HL-60/S4 treated with phorbol 12-myristate 13-acetate at 8.2 ng/mL for 4 days and 3 days (cell line): ENCODE measurements around the gene KCTD5.
"Not testable (repeated sequence)": the region's sequence is repeated elsewhere in the genome, so short reads cannot be mapped to it uniquely, and the experiment has no call there.

Source experiments
- in situ Hi-C: fragments of 300-500 bp; cut with MboI; formaldehyde crosslinking; loops from 2 replicates; pipeline ENCODE4 v1.15.0; 2022; ENCODE audit warnings: low sequenced_read_pairs

KCTD5 gene

GRCh38 chr16:2696601-2697250, 14.4 kb downstream of the KCTD5 start:
- in situ Hi-C loops, result not testable (repeated sequence)

DNA sequence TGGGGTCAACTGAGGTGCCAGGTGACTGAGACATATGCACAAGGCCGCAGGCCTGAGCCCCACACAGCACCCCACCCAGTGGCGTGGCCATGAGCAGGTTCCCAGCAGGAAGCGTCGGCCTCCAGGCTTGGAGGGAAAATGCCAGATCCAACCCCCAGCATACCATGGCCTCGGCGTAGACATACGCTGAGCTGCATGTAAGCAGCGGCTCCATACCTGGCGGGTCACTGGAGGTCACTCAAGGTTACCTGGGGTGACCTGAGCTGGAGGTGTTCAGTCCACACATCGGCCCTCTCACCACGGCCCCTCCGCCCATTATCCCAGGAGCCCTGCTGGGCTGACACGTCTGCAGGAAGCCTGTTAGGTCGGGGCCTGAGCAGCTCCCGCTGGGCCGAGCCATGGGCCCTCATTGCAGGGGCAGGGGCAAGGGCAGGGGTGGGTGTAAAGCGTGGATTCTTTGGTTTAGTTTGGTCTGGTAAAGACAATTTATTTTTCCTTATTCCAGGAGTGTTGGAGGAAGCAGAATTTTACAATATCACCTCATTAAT, 15.2 kb downstream of the KCTD5 start:
- in situ Hi-C loops, result no loop called here

DNA sequence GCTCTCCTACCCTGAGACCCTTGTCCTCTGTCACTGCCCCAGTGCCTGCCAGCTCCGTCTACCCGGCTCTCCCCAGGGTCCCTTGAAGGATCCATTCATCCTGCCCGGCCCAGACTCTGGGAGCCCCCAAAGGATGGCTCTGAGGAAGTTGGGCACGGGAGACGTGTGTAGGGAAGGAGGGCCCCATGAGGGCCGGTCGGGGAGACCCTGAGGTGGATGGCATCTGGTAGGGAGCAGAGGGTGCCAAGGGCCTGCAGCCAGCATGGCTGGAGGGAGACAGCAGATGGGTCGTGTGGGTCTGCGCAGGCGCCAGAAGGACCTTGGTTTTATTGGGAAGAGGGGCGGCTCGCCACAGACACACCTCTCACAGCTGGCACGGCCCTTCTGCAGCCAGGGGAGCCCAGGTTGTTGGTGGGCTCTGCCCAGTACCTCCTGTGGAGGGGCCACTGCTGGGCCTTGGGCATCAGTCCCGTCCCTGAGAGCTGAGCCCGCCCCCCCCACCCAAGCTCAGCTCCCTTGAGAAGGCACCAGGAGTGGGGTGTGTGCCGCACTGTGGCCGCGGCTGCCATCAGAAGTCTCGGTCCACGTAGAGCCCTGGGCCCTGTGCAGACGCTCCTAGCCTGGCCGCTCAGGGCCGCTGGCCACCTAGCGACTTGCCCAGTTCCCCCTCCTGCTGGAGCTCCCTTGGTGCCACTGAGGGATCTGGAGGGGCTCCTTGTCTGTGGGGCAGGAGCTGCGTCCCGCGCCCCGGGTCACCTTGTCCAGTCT, 16.0 kb downstream of the KCTD5 start:
- in situ Hi-C loops, result no loop called here

- in situ Hi-C loops, result no loop called here
Measured at GRCh38 chr16:2698965-2699750, 16.8 kb downstream of the KCTD5 start.

- in situ Hi-C loops, result no loop called here
Measured at GRCh38 chr16:2699791-2700600, 17.7 kb downstream of the KCTD5 start.

GRCh38 chr16:2700786-2701185, 18.5 kb downstream of the KCTD5 start:
- in situ Hi-C loops, result no loop called here

GRCh38 chr16:2701272-2701671, 18.9 kb downstream of the KCTD5 start:
- in situ Hi-C loops, result no loop called here

- in situ Hi-C loops, result no loop called here
Measured at GRCh38 chr16:2701713-2702437, 19.6 kb downstream of the KCTD5 start.

GRCh38 chr16:2702438-2702825, 20.1 kb downstream of the KCTD5 start:
- in situ Hi-C loops, result no loop called here

DNA sequence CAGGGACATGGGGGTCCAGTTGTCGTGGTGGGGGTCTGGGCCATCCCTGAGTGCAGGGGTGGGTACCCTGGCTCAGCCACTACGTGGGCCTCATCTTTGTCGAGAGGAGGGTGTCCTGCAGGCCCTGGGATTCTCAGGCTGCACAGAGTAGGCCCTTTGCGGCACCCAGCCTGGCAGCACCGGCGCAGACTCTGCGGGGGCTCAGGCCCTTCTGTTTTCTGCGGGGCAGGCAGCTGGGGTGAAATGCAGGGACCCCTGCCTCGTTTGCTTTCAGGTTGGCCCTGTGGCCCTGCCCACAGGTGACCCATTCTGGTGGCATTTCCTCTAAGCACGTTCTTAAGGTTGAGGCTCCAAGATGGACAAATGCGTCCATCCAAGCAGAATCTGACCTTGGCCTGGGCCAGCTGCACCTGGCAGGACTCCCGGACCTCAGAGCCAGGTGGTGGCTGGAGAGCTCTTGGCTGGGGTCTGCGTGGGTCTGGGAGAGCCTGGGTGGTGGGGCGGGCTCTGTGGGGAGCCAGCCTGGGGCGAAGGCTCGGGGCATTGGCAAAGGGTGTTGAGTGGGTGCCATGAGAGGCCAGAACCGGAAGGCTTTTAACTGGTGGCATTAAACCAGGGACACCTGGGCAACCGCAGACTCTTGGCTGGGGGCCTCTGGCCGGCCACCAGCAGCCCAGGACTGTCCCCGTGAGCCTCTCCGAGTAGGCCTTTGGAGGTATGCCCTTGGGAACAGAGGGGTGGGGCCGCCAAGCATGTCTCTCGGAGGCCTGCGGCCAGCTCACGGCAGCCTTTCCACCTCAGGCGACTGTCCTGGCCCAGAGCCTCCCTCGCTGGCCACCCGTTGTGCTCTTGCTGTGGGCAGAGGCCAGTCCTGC, 20.8 kb downstream of the KCTD5 start:
- in situ Hi-C loops, result no loop called here

DNA sequence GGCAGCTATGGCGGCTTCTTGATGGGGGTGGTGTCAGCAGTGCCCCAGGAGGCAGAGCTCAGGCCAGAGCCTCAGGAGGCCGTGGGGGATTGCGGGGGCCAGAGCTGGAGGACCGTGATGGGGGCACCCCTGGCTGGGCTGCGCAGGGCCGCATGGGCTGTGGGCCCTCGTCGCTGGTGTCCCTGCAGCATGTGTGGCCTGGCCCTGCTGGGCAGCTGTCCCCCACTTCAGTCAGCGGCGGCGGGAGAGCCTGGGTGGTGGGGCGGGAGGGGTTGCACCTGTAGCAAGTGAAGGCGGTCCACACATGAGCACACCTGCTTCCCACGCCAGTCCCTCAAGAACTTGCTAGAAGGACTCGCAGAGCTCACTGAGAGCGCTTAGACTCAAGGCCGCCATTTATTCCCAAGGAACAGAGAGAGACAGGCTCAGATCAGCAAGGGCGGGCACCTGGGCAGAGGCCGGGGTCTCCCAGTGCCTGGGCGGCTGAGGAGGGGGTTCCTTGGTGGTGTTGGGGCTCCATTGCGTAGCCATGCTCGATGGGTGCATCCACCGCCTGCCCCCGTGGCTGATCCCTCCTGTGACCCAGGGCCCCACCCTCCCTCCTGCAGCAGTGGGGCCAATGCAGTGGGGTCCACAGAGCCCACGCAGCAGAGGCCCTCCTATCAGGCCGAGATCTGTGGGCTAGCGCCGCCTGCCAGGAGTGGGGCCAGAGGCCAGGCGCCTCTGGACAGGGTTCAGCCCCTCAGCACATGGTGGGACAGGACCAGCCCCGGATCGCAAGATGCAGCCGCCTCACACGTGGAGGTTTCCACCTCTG, 22.1 kb downstream of the KCTD5 start:
- in situ Hi-C loops, result no loop called here

DNA sequence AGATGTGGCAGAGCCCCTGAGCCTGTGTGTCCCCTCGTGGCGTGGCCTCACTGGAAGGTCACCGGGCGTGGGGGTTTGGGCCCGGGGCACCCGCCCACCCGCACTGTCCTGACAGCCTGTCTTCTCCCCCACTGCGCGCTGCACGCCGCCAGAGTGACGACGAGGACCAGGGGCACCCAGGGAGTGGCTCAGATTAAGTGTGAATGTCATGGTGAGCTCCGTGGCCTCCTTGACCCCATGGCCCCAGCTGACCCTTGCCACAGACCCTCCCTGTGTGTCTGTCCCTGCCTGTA, 22.6 kb downstream of the KCTD5 start:
- in situ Hi-C loops, result no loop called here

DNA sequence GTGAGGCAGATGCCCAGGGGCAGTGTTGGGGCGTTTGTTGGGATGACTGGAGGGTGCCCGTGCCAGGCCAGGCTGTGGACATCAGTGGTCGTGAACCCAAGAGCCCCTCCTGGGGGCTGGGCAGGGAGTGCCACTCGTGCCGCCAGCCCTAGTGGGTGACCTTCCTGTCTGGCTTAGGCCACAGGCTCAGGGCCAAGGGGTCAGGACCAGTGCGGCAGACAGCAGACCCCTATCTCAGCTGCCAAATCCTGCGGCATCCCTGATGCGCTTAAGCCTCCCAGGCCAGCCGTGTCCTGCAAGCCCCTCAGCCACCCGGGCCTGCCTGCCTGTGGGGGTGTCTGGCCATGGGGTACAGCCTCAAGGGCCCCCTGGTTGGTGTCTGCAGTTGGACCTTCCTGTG, 23.0 kb downstream of the KCTD5 start:
- in situ Hi-C loops, result no loop called here

DNA sequence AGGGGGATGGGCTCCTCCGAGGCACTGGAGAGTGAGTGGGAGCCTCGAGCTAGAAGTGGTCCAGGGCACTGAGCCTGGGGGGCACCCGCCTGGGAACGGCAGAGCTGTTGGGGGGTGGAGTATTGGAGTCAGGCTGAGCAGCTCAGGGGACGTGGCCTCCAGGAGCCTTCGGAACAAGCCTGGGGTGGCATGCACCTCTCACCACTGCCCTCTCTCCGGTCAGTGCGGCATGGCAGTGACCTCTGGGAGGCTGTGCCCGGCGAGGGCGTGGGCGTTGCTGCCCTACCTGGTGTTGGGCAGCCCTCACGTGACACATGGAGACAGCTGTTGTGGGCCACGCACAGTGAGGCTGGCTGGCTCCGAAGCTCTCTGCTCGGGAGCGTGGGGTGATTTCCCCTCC, 23.8 kb downstream of the KCTD5 start:
- in situ Hi-C loops, result no loop called here

GRCh38 chr16:2706611-2707311, 24.4 kb downstream of the KCTD5 start:
- in situ Hi-C loops, result no loop called here

- in situ Hi-C loops, result no loop called here
Measured at GRCh38 chr16:2707368-2708289, 25.3 kb downstream of the KCTD5 start.

- in situ Hi-C loops, result no loop called here
Measured at GRCh38 chr16:2708290-2708639, 25.9 kb downstream of the KCTD5 start.
